NCI-H774 (cell line): Measurements from ENCODE around the gene ZNF835.
"Not testable (repeated sequence)": the region's sequence is repeated elsewhere in the genome, so short reads cannot be mapped to it uniquely, and the experiment has no call there.

Experiments used
- DNase-seq: peaks from one replicate; lab custom pipeline; 2025; lab: John Stamatoyannopoulos, UW

Gene ZNF835

GRCh38 chr19:56671613-56671994, at the start of gene ZNF835:
Gene ZNF835, minus strand, starts transcription at chr19:56671757. Its CDS starts 6,559 bp downstream, at chr19:56665198.
- peak; percentile 89 for DNase-seq

GRCh38 chr19:56720281-56720680, 48.7 kb upstream of the ZNF835 start:
- peak; percentile 15 for DNase-seq

GRCh38 chr19:56718231-56718630, 46.7 kb upstream of the ZNF835 start:
- DNase-seq = no peak

DNA sequence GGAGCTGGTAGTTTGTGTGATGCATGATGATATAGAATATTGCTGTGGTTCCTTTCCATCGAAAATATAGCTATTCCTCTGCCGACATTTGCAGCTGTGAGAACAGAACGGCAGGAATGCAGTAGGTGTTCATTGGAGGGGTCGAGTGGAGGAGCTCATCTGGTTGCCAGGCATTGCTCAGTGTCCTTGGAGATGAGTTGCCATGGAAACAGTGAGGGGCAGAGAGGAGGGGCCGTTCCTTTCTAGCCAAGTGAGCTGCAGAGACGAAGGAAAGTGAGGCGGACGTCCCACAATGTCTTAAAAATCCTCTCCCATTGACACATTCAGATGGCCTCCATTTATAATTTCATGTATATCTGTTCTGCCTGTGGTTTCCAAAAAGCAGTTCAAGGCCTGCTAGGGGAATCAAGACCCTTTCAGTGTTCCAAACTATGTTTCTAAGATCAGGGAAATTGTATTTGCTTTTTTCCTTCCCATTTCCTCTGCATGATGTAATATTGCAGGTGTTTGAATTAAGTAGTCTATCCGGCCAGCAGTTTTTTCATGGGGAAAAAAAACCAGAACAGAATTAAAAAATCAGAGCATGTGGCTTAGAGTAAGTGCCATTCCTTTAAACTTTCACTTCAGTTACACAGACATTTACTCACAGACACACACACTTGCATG, 41.2 kb upstream of the ZNF835 start:
- DNase-seq = no peak

GRCh38 chr19:56710437-56710836, 38.9 kb upstream of the ZNF835 start:
- no peak for DNase-seq

DNA sequence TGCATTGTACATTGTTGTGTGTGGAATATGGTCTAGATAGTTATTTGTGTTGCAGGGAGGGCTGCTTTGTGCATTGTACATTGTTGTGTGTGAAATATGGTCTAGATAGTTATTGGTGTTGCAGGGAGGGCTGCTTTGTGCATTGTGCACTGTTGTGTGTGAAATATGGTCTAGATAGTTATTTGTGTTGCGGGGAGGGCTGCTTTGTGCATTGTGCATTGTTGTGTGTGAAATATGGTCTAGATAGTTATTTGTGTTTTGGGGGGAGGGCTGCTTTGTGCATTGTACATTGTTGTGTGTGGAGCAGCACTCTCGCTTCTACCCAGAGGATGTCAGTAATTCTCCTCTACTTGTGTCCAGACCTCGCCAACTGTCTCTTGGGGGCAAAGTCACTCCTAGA, 36.3 kb upstream of the ZNF835 start:
- no peak for DNase-seq

DNA sequence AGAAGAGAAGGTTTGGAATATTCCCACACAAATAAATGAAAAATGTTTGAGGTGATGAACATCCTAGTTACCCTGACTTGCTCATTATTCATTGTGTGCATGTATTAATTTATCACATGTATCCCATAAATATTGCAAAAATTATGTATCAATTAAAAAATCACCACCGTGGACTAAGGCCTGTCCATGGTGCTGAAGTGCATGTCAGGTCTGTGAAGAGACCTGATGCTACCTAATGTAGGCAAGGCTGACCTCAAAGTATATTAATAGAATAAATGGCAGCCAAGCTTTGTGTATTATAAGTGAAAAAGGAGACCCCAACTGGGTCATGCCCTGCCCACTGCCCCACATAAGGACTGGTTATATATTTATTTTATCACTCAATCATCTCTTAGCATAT, 34.4 kb upstream of the ZNF835 start:
- DNase-seq = no peak

DNA sequence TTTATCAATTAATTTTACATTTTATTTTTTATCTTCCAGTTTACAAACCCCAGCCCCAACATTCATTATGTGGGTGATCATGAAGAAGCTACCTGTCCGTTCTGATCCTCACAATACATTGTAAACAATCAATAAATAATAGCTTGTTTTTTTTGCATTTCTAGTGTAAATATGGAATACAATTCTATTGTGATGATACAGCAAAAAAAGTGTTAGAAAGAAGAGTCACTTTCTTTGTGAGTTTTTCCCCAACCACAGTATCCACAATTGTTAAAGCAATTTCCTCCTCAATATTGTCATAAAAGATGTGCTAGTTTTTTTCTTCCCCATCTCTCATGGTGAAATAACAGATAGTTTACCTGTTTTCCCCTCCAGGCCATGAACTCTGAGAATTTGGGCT, 30.3 kb upstream of the ZNF835 start:
- DNase-seq = no peak

GRCh38 chr19:56699552-56699951, 28.0 kb upstream of the ZNF835 start:
- DNase-seq = no peak

GRCh38 chr19:56692206-56692895, 20.8 kb upstream of the ZNF835 start:
- no peak for DNase-seq

DNA sequence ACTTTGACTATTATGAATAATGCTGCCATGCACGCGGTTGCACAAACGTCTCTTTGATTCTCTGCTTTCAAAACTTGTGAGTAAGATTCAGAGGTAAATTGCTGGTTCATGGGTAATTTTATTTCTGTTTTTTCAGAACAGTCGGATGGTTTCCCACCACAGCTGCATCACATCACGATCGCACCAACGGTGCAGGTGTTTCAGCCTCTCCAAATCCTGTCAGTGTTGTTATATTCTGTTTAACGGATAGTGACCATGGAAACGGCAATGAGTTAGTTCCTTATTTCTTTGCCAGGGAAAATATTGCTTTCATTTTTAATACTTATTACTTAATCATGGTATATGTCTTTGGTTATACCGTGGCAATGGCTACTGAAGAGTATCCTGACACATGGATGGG, 19.1 kb upstream of the ZNF835 start:
- DNase-seq = no peak

DNA sequence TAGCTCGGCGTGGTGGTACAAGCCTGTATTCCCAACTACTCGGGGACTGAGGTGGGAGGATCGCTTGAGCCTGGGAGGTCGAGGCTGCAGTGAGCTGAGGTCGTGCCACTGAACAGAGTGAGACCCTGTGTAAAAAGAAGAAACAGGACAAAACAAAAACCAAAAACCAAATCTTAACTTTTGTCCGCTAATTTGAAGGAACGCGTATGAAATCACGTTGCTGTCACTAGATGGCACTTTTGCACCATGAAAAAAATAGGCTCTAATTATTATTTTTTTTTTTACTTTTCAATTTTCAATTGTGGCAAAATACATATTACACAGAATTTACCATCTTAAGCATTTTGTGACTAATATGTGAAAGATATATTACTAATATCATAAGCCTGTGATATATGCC, 17.6 kb upstream of the ZNF835 start:
- no peak for DNase-seq

DNA sequence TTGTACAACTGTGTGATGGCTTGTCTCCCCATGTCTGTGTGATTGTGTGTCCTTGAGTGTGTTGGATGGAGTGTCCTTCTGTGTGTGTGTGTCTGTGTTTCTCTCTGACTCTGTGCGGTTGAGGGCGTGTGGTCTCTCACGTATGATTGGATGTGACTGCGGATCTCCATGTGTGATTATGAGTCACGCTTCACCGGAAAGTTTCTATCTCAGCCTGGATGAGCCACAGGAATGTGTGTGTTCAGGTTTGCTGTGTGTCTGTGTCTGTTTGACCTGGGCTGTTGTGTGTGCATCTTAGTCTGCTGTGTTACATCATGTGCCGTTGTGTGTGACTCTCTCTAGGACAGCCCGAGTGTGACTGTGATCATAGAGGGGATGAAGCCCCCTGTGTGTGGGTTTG, 15.5 kb upstream of the ZNF835 start:
- no peak for DNase-seq

GRCh38 chr19:56683116-56683515, 11.6 kb upstream of the ZNF835 start:
- no peak for DNase-seq

- DNase-seq = no peak
Observed at GRCh38 chr19:56681702-56682101, 10.1 kb upstream of the ZNF835 start.

GRCh38 chr19:56678205-56678604, 6.6 kb upstream of the ZNF835 start:
- no peak for DNase-seq

DNA sequence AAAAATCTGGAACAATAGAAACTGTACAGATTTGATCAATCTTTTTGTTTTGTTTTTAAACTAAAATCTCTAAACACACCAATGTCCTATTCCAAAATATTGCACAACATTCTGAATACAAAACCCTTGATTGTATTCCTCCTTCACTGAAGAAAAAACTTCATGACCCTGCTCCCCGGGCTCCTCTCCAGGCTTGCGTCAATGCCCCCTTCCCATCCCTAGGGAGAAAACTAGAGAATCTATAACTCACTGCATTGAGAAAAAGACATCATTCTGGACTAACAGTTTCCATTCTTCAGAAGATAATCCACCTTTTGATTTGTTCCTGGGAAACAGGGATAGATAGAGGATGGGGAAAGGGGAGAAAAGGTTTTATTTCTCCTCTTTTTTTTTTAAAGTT, 1.1 kb upstream of the ZNF835 start:
- DNase-seq = not testable (repeated sequence)

DNA sequence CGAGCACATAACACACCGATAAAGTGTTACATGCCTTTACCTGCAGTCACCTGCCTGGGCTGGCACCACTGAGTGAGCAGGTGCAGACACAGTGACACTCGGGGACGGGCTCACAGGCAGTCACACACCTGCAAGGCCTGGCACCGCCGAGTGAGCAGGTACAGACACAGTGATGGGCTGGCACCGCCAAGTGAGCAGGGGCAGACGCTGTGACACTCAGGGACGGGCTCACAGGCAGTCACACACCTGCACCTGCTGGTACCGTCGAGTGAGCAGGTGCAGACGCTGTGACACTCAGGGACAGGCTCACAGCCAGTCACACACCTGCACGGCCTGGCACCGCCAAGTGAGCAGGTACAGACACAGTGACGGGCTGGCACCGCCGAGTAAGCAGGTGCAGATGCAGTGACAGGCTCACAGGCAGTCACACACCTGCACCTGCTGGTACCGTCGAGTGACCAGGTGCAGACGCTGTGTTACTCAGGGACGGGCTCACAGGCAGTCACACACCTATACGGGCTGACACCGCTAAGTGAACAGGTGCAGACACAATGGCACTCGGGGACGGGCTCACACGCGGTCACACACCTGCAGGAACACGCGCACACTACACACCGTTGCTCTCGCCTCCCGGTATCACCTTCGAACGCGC, 470 bp downstream of the ZNF835 start:
- DNase-seq = peak; percentile 90

DNA sequence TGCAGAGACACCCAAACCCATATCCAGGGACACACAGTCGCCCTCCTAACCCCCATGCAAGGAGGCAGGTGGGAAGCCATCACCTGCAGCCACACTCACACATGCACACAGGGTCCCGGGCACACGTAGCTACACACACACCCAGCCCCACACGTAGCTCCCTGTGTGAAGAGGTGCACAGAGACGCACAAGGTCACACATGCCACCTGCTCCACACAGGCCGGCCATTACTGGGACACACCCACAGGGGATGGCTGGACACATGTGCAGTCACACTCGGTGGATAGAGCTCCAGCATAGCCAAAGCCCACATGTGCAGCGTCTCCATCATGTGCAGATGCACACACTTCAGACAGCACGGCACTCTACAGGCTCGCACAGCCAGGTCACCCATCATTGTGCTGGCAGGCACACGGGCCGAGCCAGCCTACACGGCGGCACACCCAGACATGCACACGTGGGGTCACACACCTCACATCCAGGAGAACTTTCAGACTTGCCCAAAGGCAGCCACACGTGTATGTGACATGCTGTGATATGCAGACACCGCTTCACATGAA, 1.1 kb downstream of the ZNF835 start:
- no peak for DNase-seq

DNA sequence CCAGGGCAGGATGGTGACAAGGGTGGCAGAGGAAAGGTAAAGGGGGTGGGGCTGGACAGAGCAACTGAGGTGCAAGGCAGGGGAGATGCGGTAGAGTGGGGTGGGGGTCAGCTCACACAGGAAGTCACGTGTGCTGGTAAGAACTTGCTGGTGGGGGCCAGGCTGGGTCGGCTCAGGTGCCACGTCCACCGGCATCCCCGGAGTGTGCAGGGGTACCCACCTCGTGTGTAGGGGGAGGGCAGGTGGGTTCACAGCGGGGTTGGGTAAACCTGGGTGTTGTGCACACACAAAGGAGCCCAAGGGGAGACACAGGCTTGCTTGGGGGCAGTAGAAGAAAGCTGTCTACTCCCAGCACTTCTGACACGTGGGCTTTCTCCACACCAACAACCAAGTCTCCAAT, 2.9 kb downstream of the ZNF835 start:
- DNase-seq = no peak

DNA sequence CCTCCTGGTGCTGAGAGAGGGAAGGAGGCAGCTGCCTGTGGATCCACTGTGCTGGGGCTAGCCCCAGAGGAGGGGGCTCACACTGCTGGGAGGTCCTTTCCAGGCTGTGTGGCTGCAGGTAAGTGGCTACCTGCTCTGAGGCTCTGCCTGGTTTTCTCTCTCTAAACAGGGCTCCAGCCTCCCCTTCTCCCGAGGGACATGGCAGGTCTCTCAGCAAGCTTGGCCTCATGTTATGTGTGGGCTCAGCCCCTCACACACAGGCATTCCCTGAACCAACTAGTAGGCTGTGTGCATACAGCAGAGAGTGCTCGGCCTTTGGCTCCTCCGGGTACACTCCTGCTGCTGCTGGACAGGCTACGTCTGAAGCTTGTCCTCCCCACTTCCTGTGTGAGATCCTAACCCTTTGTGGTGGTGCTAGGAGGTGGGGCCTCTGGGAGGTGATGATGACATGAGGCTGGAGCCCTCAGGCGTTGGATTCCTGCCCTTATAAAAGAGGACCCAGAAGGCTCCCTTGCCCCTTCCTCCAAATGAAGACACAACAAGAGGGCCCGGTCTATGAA, 4.2 kb downstream of the ZNF835 start:
- DNase-seq = no peak

DNA sequence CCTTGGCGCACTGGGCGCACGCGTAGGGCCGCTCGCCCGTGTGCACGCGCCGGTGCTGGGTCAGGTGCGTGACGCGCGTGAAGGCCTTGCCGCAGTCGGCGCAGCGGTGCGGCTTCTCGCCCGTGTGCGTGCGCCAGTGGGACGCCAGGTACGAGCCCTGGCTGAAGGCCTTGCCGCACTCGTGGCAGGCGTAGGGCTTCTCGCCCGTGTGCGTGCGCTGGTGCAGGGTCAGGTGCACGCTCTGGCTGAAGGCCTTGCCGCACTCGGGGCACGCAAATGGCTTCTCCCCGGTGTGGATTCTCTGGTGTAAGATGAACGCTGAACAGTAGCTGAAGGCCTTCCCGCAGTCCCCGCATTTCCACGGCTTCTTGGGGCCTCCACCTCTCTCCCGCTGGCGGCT, 7.0 kb downstream of the ZNF835 start:
- no peak for DNase-seq
